SH-SY5Y (cell line): Measurements from ENCODE around the gene WBP2NL.

ENCODE experiments used
- GATA2 ChIP-seq: IDR thresholded peaks from 2 replicates; pipeline ENCODE4 v1.6.1; 2011; ENCODE audit warnings: mild to moderate bottlenecking, low read depth, low read length
- GATA3 ChIP-seq: IDR thresholded peaks from 2 replicates; pipeline ENCODE4 v1.6.1; 2011; ENCODE audit warnings: low read depth, mild to moderate bottlenecking, low read length, moderate library complexity

- TF ChIP-seq GATA2 (no peak), GATA3 (no peak)
Observed at GRCh38 chr22:42060489-42060888, 61.9 kb downstream of the WBP2NL start.
